OCI-LY1 (cell line): ENCODE measurements around the gene NFYC.

Experiments used
- CTCF ChIP-seq: fragments of 200-600 bp; sonication (generic), shearing (Covaris generic); IDR thresholded peaks from 2 replicates; pipeline ENCODE4 v1.5.1; 2017; ENCODE audit warnings: mild to moderate bottlenecking, antibody characterized with exemption, low read length, moderate library complexity, mixed read lengths
- EZH2 ChIP-seq: fragments of 200-600 bp; sonication (generic), shearing (Covaris generic); IDR thresholded peaks from 2 replicates; pipeline ENCODE4 v1.8.0; 2017; ENCODE audit warnings: borderline replicate concordance, mixed run types, mild to moderate bottlenecking, antibody characterized with exemption, low read length, moderate library complexity, mixed read lengths

- TF ChIP-seq CTCF (no peak), EZH2 (no peak)
These were observed 69.5 kb downstream of the NFYC start for GRCh38 chr1:40760984-40761383.
